Measurements from ENCODE around the gene SLC41A3. TPM values are rescaled to one million over a fixed set of nuclear protein-coding genes. Genes with fewer than 3 reads are reported as not detected.
"Not testable (repeated sequence)": the region's sequence is repeated elsewhere in the genome, so short reads cannot be mapped to it uniquely, and the experiment has no call there.

Gene SLC41A3
- total RNA-seq, 1 donor from 2014 or later, result 62.9 TPM

- Histone ChIP-seq H3K4me3 (no peak overlapping the region), H3K27ac (no peak overlapping the region), H3K4me1 (peaks cover 11% of the 10 kb centered on the region), H3K9me3 (peaks cover 4% of the 10 kb centered on the region), H3K36me3 (no peaks in the 10 kb centered on the region), H3K27me3 (no peaks in the 10 kb centered on the region)
- TF ChIP-seq POLR2A (IDR thresholded peaks at IDR 0.05) (no peak), POLR2AphosphoS5 (IDR thresholded peaks at IDR 0.05; ENCODE audit: insufficient read depth in 1 of 2, low read depth in 1 of 2) (no peak), CTCF (IDR thresholded peaks at IDR 0.05) (no peak)
- intact Hi-C loops (cut with DNase I), result no loop called here
- no peak for DNase-seq (ENCODE audit: extremely low spot score in 2 of 2)
These were observed 6.2 kb downstream of the SLC41A3 start for GRCh38 chr3:126077754-126078153.

- no peak overlapping the region for H3K4me3 ChIP-seq
- no peaks in the 10 kb centered on the region for H3K36me3 ChIP-seq
- H3K4me1 ChIP-seq, result no peaks in the 10 kb centered on the region
- no peaks in the 10 kb centered on the region for H3K27me3 ChIP-seq
- H3K27ac ChIP-seq, result no peak overlapping the region
- intact Hi-C loops (cut with DNase I), result no loop called here
- no peak for DNase-seq (ENCODE audit: extremely low spot score in 2 of 2)
- TF ChIP-seq POLR2AphosphoS5 (IDR thresholded peaks at IDR 0.05; ENCODE audit: insufficient read depth in 1 of 2, low read depth in 1 of 2) (no peak), POLR2A (IDR thresholded peaks at IDR 0.05) (no peak), CTCF (IDR thresholded peaks at IDR 0.05) (no peak)
- peaks cover 4% of the 10 kb centered on the region for H3K9me3 ChIP-seq
These were observed 7.8 kb downstream of the SLC41A3 start for GRCh38 chr3:126076140-126076539.

GRCh38 chr3:126070146-126070545 is 13.8 kb downstream of the SLC41A3 start:
- no peak overlapping the region for H3K27ac ChIP-seq
- H3K9me3 ChIP-seq, result peaks cover 4% of the 10 kb centered on the region
- TF ChIP-seq CTCF (IDR thresholded peaks at IDR 0.05) (no peak), POLR2A (IDR thresholded peaks at IDR 0.05) (no peak), POLR2AphosphoS5 (IDR thresholded peaks at IDR 0.05; ENCODE audit: insufficient read depth in 1 of 2, low read depth in 1 of 2) (no peak)
- no peaks in the 10 kb centered on the region for H3K27me3 ChIP-seq
- H3K4me1 ChIP-seq, result no peaks in the 10 kb centered on the region
- H3K36me3 ChIP-seq, result no peaks in the 10 kb centered on the region
- no peak overlapping the region for H3K4me3 ChIP-seq
- DNase-seq (ENCODE audit: extremely low spot score in 2 of 2), result no peak
- intact Hi-C loops (cut with DNase I), result no loop called here

GRCh38 chr3:126067959-126068358 is 16.0 kb downstream of the SLC41A3 start:
- H3K36me3 ChIP-seq, result no peaks in the 10 kb centered on the region
- intact Hi-C loops (cut with DNase I), result no loop called here
- no peak for TF ChIP-seq POLR2AphosphoS5 (IDR thresholded peaks at IDR 0.05; ENCODE audit: insufficient read depth in 1 of 2, low read depth in 1 of 2)
- no peak overlapping the region for H3K27ac ChIP-seq
- no peaks in the 10 kb centered on the region for H3K9me3 ChIP-seq
- no peak overlapping the region for H3K4me3 ChIP-seq
- H3K4me1 ChIP-seq, result no peaks in the 10 kb centered on the region
- H3K27me3 ChIP-seq, result no peaks in the 10 kb centered on the region
- DNase-seq (ENCODE audit: extremely low spot score in 2 of 2), result no peak

GRCh38 chr3:126066676-126067075 is 17.2 kb downstream of the SLC41A3 start:
- H3K27ac ChIP-seq; intact Hi-C loops (cut with DNase I); DNase-seq (ENCODE audit: extremely low spot score in 2 of 2); H3K36me3 ChIP-seq; H3K27me3 ChIP-seq; H3K9me3 ChIP-seq; H3K4me1 ChIP-seq; H3K4me3 ChIP-seq: not testable (repeated sequence)

- TF ChIP-seq POLR2AphosphoS5 (IDR thresholded peaks at IDR 0.05; ENCODE audit: insufficient read depth in 1 of 2, low read depth in 1 of 2) (no peak), CTCF (IDR thresholded peaks at IDR 0.05) (no peak), POLR2A (IDR thresholded peaks at IDR 0.05) (no peak)
- H3K4me3 ChIP-seq, result no peak overlapping the region
- no peaks in the 10 kb centered on the region for H3K4me1 ChIP-seq
- H3K27ac ChIP-seq, result no peak overlapping the region
- no peaks in the 10 kb centered on the region for H3K36me3 ChIP-seq
- H3K27me3 ChIP-seq, result no peaks in the 10 kb centered on the region
- intact Hi-C loops (cut with DNase I), result no loop called here
- no peak for DNase-seq (ENCODE audit: extremely low spot score in 2 of 2)
- H3K9me3 ChIP-seq, result no peaks in the 10 kb centered on the region
These were observed 18.0 kb downstream of the SLC41A3 start for GRCh38 chr3:126065876-126066275.
